NCI-H187 (cell line): Measurements from ENCODE around the gene XRCC3.
"Not testable (repeated sequence)": the region's sequence is repeated elsewhere in the genome, so short reads cannot be mapped to it uniquely, and the experiment has no call there.

ENCODE experiments used
- DNase-seq, 2 experiments: peaks; one replicate each; lab custom pipeline; 2025; lab: John Stamatoyannopoulos, UW

The XRCC3 gene

DNA sequence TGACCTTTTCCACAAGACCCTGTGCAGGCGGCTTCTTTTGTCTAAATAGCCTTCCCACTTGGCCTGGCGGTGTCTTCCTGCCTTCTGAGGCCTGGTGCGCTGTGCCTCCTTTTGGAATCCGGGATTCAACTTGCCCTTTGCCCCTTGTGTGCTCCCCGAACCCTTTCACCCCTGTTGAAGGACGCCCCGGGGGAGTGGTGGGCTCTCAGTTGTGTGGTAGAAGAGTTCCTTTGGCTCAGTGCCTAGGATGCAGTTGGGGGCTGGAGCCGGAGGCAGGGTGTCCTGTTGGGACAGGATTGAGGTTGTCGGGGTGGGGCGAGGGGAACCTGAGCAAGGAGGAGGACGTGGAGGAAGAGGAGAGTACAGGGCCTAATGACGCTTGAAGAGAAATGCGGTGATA lies 51.7 kb downstream of the XRCC3 start:
- no peak for DNase-seq

DNA sequence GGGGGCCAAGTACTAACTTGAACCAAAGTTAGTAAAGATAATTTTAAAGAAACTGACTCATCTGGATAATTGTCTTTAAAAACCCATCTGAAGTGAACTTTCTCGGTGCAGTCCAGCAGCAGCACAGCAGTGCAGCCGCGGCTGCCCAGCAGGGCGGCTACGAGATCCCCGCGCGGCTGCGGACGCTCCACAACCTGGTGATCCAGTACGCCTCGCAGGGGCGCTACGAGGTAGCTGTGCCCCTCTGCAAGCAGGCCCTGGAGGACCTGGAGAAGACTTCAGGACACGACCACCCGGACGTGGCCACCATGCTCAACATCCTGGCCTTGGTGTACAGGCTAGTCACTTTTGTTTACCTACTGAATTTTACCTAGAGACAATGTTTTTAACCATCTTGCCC lies 52.7 kb downstream of the XRCC3 start:
- no peak for DNase-seq

- no peak for DNase-seq
Observed at GRCh38 chr14:103662029-103662428, 53.2 kb downstream of the XRCC3 start.

GRCh38 chr14:103659631-103660030 lies 55.6 kb downstream of the XRCC3 start:
- no peak for DNase-seq

GRCh38 chr14:103657471-103657870 lies 57.8 kb downstream of the XRCC3 start:
- DNase-seq: no peak

- DNase-seq: no peak
Observed at GRCh38 chr14:103656756-103657133, 58.5 kb downstream of the XRCC3 start.

DNA sequence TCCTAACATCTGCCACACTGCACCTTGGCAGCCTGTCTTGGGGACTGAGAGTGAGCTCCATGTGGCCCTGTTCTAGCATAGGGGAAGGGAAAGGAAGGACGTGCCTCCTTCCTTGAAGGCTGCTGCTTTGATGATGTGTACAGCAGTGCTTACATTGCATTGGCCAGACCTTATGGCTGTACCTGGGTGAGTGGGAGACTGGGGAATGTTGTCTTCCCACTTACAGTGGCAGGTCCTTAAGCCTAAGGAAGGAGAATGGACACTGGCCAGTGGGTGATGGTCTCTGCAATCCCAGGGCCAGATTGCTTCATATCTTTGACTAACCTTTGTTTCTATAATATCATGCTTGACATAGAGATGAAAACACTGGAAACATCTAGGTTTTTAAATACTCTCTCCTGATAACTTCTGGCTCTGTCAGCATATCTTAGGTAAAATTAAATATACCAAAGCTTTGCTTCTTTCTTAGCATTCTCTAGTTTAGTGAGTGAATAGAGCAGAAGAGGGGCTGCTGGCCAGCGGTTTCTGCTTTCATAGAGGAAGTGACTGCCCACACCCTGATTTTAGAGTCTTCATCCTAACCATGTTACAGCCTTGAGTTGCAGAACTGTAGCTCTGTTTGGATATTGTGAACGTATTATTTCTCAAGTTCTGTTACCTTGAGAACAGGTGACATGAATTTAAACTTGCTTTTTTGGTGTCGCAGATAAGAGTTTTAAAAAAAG lies 59.1 kb downstream of the XRCC3 start:
- DNase-seq: no peak

GRCh38 chr14:103654619-103655018 lies 60.6 kb downstream of the XRCC3 start:
- no peak for DNase-seq

GRCh38 chr14:103653805-103654204 lies 61.4 kb downstream of the XRCC3 start:
- no peak for DNase-seq

DNA sequence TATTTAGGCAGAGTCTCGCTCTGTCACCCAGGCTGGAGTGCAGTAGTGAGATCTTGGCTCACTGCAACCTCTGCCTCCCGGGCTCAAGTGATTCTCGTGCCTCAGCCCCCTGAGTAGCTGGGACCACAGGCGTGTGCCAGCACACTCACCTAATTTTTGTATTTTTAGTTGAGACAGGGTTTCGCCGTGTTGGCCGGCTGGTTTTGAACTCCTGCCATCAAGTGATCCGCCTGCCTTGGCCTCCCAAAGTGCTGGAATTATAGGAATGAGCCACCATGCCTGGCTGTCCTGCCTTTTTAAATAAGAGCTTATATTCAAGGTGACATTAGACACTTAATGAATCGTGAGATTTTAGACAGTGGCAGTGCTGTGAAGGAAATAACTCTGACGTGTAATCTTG lies 61.9 kb downstream of the XRCC3 start:
- not testable (repeated sequence) for DNase-seq

- DNase-seq: no peak
Observed at GRCh38 chr14:103652806-103653205, 62.4 kb downstream of the XRCC3 start.

DNA sequence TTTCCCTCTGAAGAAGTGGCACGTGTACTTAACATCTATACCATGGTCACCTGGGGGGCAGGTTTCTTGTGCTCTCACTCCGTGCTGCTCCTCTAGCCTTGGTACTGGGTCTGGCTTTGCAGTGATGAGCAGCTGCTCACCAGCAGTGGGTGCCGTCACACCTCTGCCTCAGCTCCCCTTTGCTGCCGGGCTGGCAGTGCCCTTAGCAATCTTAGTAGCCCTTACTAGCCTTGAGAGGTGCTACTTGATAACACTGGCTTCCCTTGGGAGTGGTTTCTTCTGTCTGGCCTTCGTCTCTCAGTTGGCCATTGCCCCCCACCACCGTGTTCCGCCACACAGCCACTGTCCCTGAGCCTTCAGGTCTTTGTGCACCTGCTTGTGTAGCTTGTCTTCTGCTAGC lies 63.7 kb downstream of the XRCC3 start:
- DNase-seq: no peak

DNA sequence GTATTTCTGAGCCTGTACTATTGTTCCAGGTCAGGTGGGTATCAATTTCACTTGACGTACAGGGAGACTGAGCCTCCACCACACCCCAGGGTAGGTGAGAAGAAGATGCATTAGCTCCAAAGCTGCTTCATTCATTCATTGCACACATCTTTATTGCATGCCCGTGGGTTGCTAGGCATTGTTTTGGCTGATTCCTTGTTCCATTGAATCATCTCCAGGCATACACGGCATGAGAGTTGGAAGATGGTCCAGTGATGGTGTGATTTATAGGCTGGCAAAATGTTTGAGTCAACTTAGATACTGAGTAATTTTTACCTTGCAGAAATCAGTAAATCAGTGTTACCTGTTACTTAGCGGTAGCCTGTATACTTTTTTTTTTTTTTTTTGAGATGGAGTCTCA lies 65.0 kb downstream of the XRCC3 start:
- DNase-seq: no peak

DNA sequence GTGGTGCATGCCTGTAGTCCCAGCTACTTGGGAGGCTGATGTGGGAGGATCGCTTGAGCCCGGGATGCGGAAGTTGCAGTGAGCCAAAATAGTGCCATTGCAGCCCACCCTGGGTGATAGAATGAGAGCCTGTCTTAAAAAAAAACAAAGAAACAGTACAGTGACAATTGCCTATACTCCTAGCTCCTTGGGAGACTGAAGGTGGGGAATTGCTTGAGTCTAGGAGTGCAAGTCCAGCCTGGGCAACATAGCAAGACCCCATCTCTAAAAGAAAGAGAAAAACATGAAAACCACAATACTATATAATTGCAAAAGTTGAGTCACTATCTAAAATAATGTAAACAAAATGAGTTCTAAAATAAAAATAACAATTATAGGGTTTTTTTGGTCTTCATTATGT lies 66.2 kb downstream of the XRCC3 start:
- DNase-seq: no peak
